DND-41 (cell line): Measurements from ENCODE around the gene ST6GALNAC2.
A peak's percentile ranks its signal among the peaks of the same experiment; 100 is the strongest.

Experiments
- ATAC-seq: fragments of 200-7000 bp; cut with Tn5 transposase; 3 replicates; pipeline ENCODE4 v1.9.1; 2021; ENCODE audit warnings: low read depth; ENCODE audit not compliant: insufficient read depth
- DNase-seq: peaks from one replicate; pipeline ENCODE4 v3.0.0-alpha.2; 2020
- H2AFZ ChIP-seq: 2 replicates; pipeline ENCODE4 v1.6.0; 2012; ENCODE audit warnings: low read depth, low read length
- H3K27ac ChIP-seq: 2 replicates; pipeline ENCODE4 v1.5.1; 2012; ENCODE audit warnings: low read length, inconsistent platforms
- H3K27me3 ChIP-seq: fragments of 200-600 bp; sonication (generic); 2 replicates; pipeline ENCODE4 v1.6.0; 2012; ENCODE audit warnings: low read length, mild to moderate bottlenecking, inconsistent platforms; ENCODE audit not compliant: insufficient read depth, poor library complexity
- H3K36me3 ChIP-seq: 2 replicates; pipeline ENCODE4 v1.5.1; 2012; ENCODE audit warnings: low read length, inconsistent platforms; ENCODE audit not compliant: insufficient read depth
- H3K4me1 ChIP-seq: 2 replicates; pipeline ENCODE4 v1.5.1; 2012; ENCODE audit warnings: mild to moderate bottlenecking, low read length; ENCODE audit not compliant: insufficient read depth
- H3K4me2 ChIP-seq: 2 replicates; pipeline ENCODE4 v1.6.0; 2012; ENCODE audit warnings: mild to moderate bottlenecking, moderate library complexity, low read length, inconsistent platforms; ENCODE audit not compliant: insufficient read depth
- H3K4me3 ChIP-seq, 2 experiments: fragments of 200-600 bp in 1 of 2; shearing (Covaris generic) in 1 of 2; 2 replicates each; pipeline ENCODE4 v1.5.1; 2012 to 2016; ENCODE audit warnings: inconsistent platforms in 2 of 2, low read length in 2 of 2, mild to moderate bottlenecking in 2 of 2, low read depth in 1 of 2, moderate library complexity in 1 of 2
- H3K79me2 ChIP-seq: 2 replicates; pipeline ENCODE4 v1.6.0; 2012; ENCODE audit warnings: low read length, inconsistent platforms; ENCODE audit not compliant: insufficient read depth
- H3K9ac ChIP-seq: 2 replicates; pipeline ENCODE4 v1.6.0; 2012; ENCODE audit warnings: low read depth, mild to moderate bottlenecking, inconsistent platforms, low read length, moderate library complexity
- H3K9me3 ChIP-seq: 2 replicates; pipeline ENCODE4 v1.5.1; 2012; ENCODE audit warnings: low read length, moderate library complexity, mild to moderate bottlenecking, inconsistent platforms; ENCODE audit not compliant: insufficient read depth, severe bottlenecking
- H4K20me1 ChIP-seq: 2 replicates; pipeline ENCODE4 v1.6.0; 2012; ENCODE audit warnings: low read length; ENCODE audit not compliant: insufficient read depth
- EZH2 ChIP-seq: IDR thresholded peaks from 3 replicates; pipeline ENCODE4 v1.6.1; 2012; ENCODE audit warnings: borderline replicate concordance, low read depth, mild to moderate bottlenecking, moderate library complexity, low read length, inconsistent platforms; ENCODE audit not compliant: severe bottlenecking
- TF ChIP-seq, protein P1 (sequence below): IDR thresholded peaks from 2 replicates; pipeline ENCODE4 v1.5.1; 2012; ENCODE audit warnings: borderline replicate concordance, low read length, moderate library complexity, mild to moderate bottlenecking; ENCODE audit not compliant: poor library complexity, severe bottlenecking; ENCODE audit errors: extremely low read depth

Gene ST6GALNAC2

DNA sequence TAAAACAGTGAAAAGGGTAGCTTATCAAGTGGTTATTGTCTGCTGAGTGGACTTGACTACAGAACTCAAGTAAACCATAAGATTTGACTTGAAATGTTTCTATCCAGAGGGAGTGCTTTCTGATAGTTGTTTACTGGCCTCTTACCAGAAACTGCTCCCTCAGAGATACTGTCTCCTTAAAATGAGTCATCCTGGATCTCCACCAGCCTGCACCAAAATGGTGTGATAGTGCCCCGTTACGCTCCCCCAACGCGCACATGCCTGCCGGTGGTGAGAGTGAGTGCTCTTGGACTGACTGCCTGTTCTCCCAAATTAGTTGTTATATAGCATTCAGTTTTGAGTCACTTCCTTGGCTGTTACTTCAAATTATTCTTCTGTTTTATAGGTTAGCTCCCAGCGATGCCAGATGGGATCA lies 22.9 kb downstream of the ST6GALNAC2 start:
- no peak overlapping the region for H3K9ac ChIP-seq
- peaks cover 73% of the 10 kb centered on the region for H4K20me1 ChIP-seq
- H3K9me3 ChIP-seq = no peaks in the 10 kb centered on the region
- no peak for ATAC-seq
- H3K36me3 ChIP-seq = peaks cover 74% of the 10 kb centered on the region
- peaks cover 42% of the 10 kb centered on the region for H3K4me1 ChIP-seq
- no peaks in the 10 kb centered on the region for H3K27me3 ChIP-seq
- TF ChIP-seq, protein P1, sequence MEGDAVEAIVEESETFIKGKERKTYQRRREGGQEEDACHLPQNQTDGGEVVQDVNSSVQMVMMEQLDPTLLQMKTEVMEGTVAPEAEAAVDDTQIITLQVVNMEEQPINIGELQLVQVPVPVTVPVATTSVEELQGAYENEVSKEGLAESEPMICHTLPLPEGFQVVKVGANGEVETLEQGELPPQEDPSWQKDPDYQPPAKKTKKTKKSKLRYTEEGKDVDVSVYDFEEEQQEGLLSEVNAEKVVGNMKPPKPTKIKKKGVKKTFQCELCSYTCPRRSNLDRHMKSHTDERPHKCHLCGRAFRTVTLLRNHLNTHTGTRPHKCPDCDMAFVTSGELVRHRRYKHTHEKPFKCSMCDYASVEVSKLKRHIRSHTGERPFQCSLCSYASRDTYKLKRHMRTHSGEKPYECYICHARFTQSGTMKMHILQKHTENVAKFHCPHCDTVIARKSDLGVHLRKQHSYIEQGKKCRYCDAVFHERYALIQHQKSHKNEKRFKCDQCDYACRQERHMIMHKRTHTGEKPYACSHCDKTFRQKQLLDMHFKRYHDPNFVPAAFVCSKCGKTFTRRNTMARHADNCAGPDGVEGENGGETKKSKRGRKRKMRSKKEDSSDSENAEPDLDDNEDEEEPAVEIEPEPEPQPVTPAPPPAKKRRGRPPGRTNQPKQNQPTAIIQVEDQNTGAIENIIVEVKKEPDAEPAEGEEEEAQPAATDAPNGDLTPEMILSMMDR = no peak
- TF ChIP-seq EZH2 = no peak
- no peak overlapping the region for H3K27ac ChIP-seq
- no peak overlapping the region for H3K4me3 ChIP-seq
- no peak for DNase-seq
- no peak overlapping the region for H2AFZ ChIP-seq
- peaks cover 51% of the 10 kb centered on the region for H3K79me2 ChIP-seq
- no peak overlapping the region for H3K4me2 ChIP-seq

- Histone ChIP-seq H3K4me1 (peaks cover 45% of the 10 kb centered on the region), H2AFZ (no peak overlapping the region), H3K27me3 (no peaks in the 10 kb centered on the region), H3K79me2 (peaks cover 60% of the 10 kb centered on the region), H3K4me3 (no peak overlapping the region; a peak in 1 of 4 replicates), H3K27ac (no peak overlapping the region; the same call in 1 of the 2 replicates), H3K9me3 (no peaks in the 10 kb centered on the region), H3K9ac (no peak overlapping the region), H4K20me1 (peaks cover 64% of the 10 kb centered on the region), H3K36me3 (peaks cover 70% of the 10 kb centered on the region), H3K4me2 (peak overlapping the region; percentile 28; the same call in 1 of the 2 replicates)
- TF ChIP-seq EZH2 = no peak
- TF ChIP-seq, protein P1 = no peak
- ATAC-seq = no peak
- DNase-seq = no peak
Observed at GRCh38 chr17:76561799-76562268, 23.8 kb downstream of the ST6GALNAC2 start.

DNA sequence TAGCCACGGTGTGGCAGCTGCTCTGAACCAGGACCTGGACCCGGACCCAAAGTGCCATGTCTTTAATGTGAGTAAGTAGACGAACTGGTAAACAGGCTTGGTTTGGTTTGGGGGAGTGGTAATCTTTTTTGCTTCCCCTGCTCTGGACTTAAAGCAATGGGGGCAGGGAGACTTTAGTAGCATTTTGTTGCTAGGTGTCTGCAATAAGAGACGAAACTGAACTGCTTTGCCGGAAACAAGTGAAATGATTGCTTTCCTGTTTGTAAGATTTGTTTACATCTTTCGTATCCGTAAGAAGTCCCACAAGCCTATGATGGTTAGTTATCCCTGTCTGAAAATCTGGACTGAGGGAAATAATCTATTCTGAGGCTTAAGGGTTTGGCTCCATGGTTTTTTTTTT lies 24.3 kb downstream of the ST6GALNAC2 start:
- DNase-seq (no peak), ATAC-seq (no peak)
- no peak overlapping the region for H3K9ac ChIP-seq
- H2AFZ ChIP-seq = no peak overlapping the region
- peak overlapping the region; percentile 28 for H3K4me2 ChIP-seq
- no peaks in the 10 kb centered on the region for H3K27me3 ChIP-seq
- H3K4me1 ChIP-seq = peaks cover 50% of the 10 kb centered on the region
- TF ChIP-seq EZH2 = no peak
- TF ChIP-seq, protein P1 = no peak
- H3K9me3 ChIP-seq = no peaks in the 10 kb centered on the region
- no peak overlapping the region for H3K27ac ChIP-seq
- H3K79me2 ChIP-seq = peaks cover 65% of the 10 kb centered on the region
- H3K4me3 ChIP-seq = no peak overlapping the region; a peak in 1 of 4 replicates
- peaks cover 67% of the 10 kb centered on the region for H3K36me3 ChIP-seq
- H4K20me1 ChIP-seq = peaks cover 61% of the 10 kb centered on the region

DNA sequence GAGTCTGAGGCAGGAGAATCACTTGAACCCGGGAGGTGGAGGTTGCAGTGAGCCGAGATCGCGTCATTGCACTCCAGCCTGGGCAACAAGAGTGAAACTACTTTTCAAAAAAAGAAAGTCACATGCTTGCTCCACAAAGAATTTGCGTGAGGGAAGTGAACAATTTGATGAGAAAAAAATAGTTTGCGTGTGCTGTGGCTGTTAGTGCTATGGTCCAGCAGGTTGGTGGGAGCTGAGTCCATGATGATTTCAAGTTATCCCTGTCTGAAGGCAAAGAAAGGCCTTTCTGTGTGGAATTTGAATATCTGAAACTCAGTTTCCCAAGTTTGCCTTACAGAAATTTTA lies 24.8 kb downstream of the ST6GALNAC2 start:
- no peaks in the 10 kb centered on the region for H3K9me3 ChIP-seq
- peak overlapping the region; percentile 77; the same call in 1 of the 2 replicates for H3K4me2 ChIP-seq
- peaks cover 50% of the 10 kb centered on the region for H3K4me1 ChIP-seq
- no peak for ATAC-seq
- H3K9ac ChIP-seq = no peak overlapping the region; the same call in 1 of the 2 replicates
- peaks cover 65% of the 10 kb centered on the region for H3K79me2 ChIP-seq
- no peak overlapping the region for H2AFZ ChIP-seq
- no peak overlapping the region for H3K27ac ChIP-seq
- no peak for DNase-seq
- no peaks in the 10 kb centered on the region for H3K27me3 ChIP-seq
- no peak for TF ChIP-seq EZH2
- TF ChIP-seq, protein P1 = no peak
- H3K4me3 ChIP-seq = no peak overlapping the region
- peaks cover 63% of the 10 kb centered on the region for H3K36me3 ChIP-seq
- H4K20me1 ChIP-seq = peaks cover 57% of the 10 kb centered on the region
